ENCODE measurements around the gene C2orf69.
"Not testable (repeated sequence)": the region's sequence is repeated elsewhere in the genome, so short reads cannot be mapped to it uniquely, and the experiment has no call there.

C2orf69 gene, protein sequence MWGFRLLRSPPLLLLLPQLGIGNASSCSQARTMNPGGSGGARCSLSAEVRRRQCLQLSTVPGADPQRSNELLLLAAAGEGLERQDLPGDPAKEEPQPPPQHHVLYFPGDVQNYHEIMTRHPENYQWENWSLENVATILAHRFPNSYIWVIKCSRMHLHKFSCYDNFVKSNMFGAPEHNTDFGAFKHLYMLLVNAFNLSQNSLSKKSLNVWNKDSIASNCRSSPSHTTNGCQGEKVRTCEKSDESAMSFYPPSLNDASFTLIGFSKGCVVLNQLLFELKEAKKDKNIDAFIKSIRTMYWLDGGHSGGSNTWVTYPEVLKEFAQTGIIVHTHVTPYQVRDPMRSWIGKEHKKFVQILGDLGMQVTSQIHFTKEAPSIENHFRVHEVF

DNA sequence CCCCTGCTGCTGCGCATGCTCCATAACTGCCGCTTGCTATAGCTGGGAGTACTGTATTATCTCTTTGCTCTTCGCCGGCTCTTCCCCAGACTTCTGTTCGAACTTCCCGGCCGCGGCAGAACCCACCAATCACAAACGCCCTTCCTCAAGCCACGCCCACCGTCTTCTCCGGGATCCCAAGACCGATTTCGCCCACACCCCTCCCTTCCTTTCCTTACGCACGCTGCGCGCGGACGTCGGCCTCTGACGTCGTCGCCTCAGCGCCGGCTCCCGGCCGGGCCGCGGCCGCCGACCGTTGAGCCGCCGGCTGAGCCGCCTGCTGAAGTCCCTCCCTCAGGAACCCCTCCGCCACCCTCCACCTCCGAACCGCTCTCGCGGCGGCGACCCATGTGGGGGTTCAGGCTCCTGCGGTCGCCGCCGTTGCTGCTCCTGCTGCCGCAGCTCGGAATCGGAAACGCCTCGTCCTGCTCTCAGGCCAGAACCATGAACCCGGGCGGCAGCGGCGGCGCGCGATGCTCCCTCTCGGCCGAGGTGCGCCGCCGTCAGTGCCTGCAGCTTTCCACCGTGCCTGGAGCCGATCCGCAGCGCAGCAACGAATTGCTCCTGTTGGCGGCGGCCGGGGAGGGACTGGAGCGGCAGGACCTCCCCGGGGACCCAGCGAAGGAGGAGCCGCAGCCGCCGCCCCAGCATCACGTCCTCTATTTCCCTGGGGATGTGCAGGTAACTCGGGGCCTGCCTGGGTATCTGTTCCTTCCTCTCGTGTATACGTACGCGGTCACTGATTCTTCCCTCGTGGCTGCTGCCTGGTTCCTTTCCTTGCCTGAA is at the start of gene C2orf69:
TSS of gene C2orf69 (plus strand) at position 242 of the 825 bp plus-strand sequence. CDS start at position 388, 146 bp downstream.
- DNase-seq (ENCODE audit: low read depth), result peak; percentile 86

DNA sequence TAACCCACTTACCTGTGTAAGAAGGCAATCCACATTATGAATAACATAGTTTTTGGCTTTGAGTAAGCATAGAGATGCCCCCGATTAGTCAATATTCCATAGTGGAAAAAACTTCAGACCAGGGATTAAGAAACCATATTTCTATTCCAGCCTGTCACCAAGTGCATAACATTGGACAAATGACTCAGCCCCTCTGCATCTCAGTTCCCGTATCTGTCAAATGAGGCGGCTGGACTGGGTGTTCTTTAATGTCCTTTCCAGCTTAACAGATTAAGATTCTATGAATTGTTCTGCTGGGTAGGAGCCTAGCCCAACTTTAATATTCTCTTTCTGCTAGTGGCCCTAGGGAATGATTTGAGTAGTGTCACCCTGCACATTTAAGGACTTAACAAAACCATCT is 48.3 kb upstream of the C2orf69 start:
- DNase-seq (ENCODE audit: low read depth), result no peak

DNA sequence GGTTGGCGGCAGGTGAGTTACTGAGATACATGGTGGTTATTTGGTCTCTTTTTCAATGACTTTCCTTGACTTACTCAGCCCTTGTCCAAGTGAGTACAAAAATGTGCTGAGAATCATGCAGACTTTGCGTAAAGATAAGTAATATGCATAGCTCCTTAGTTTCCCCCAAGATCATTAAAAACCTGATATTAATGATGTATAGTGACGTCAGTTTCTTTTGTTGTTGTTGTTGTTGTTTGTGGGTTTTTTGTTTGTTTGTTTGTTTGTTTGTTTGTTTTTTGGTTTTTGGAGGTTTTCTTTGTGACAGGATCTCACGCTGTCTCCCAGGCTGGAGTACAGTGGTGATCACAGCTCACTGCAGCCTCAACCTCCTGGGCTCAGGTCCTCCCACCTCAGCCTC is 45.2 kb upstream of the C2orf69 start:
- DNase-seq (ENCODE audit: low read depth), result no peak

DNA sequence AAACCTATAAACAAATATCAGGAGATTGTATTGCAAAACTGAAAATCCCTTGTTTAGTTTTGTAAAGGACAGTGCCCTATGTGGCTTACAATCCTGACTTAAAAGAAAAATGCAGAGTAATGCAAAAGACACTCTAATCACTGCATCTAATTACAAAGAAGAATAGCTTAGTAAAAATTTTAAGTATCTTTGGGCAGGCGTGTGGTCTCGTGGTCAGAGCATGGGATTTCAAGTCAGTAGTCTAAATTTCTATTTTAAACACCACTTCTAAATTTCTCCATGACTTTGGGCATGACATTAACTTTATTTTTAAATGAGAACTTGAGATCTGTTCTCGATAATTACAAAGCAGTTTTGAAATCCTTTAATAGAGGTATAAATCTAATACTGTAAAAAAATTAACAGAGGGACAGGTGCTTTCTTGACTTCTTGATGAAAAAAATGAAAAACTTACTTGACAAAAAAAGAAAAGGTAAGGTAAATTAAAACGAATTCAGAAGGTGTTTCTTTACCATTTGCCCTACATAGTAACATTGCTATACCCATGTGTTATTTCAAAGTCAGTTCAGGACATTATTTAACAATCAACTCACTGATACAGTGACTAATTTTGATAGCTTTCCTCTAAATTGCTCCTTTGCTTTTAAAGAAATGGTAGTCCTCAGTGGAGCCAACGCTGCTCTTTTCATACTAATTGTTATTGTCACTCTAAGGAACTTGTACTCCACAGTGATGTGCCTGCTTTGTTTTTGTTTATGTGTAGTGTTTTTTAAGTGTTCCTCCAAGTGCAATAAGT is 42.5 kb upstream of the C2orf69 start:
- no peak for DNase-seq (ENCODE audit: low read depth)

DNA sequence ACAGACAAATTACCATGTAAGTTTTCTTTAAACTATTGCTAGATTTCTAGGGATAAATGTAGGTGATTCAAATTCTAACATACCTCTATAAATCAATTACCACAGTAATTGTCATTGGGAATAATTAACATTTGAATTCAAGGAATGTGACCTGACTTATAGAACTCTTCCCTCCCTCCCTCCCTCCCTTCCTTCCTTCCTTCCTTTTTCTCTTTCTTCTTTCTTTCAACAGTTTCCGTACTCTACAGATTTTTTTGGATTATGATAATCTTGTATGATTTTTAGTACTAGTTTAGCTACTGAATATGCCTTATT is 41.9 kb upstream of the C2orf69 start:
- no peak for DNase-seq (ENCODE audit: low read depth)

DNA sequence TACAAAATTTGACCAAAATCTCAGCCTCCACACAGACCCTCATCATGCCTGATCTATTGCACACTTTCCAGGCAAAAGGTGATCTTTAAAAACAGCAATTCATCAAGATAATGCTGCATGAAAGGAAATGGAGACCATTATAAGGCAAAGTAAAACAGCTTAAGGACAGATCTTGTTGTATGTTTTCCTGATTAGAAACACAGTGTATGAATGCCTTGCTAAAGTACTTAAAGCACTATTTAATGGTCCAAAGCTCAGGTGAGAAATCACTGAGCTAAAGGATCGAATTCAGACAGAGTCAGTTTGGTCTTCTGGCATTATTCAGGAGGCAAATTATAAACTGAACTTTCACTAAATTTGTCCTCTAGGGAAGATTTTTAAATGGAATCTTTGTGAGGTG is 41.4 kb upstream of the C2orf69 start:
- no peak for DNase-seq (ENCODE audit: low read depth)

DNA sequence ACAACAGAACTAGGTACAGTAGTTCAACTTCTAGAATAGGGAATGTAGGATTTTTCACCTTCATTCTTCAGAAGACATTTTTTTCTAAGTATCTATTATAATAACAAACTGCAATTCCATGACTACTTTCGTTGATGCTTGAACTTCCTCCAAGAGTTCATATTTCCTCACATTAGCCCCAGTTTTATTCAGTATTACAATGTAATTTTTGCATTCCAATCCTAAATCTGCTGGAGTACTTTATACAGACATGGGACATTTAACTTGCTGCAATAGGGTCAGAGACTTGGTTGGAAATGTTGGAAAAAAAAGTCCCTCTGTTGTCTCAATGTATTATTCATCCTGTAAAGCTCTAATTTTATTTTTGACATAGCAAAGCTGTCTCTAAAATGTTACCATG is 40.5 kb upstream of the C2orf69 start:
- no peak for DNase-seq (ENCODE audit: low read depth)

DNA sequence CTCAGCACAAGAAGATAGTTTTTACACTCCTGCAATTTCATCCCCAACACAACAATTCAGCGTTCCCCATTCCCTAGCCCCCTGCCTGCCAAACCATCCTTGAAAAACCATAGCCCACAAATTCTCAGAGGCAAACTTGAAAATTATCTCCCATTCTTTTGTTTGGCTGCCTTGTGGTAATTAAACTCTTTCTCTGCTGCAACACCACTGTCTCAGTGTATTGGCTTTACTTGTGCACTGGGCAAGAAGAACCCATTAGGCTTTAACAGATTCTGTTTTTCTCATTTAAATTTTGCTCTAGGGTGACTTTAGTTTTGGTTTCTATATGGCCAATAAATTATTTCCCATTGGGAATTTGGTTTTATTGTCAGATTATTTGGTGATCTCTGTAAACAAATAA is 36.9 kb upstream of the C2orf69 start:
- no peak for DNase-seq (ENCODE audit: low read depth)

DNA sequence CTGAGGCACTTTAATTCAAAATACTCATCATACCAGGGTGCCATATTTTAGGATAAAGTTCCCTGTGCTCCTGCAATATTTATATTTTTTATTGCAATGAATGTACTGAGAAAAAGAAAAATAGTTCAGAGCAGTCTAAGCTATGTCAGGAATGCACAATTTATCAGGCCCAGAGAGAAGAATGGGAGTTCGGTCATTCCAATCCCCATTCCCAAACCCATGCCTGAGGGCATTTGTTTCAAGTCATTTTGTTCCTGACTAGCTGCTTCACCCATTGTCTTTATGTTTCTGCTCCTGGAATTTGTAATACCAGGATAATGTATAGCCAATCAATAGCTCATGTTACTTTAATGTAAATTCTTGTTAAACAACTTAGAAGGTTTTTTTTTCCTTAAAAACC is 35.7 kb upstream of the C2orf69 start:
- no peak for DNase-seq (ENCODE audit: low read depth)

DNA sequence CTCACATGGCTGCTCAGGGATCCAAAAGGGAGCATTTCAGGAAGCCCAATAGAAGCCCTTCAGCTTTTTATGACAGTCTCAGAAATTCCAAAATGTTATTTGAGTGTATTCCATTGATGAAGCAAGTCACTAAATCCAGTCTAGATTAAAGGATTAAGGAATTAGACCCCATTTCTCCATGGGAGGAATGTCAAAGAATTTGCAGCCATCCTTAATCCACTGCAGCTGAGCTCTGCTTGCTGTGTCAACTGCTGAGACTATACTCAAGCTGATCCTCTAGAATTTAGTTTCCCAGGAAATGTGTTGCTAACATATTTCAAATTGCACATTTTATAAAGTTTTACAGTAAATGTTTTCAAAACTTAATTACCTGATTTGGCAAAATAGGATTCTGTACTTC is 28.4 kb upstream of the C2orf69 start:
- DNase-seq (ENCODE audit: low read depth), result no peak

DNA sequence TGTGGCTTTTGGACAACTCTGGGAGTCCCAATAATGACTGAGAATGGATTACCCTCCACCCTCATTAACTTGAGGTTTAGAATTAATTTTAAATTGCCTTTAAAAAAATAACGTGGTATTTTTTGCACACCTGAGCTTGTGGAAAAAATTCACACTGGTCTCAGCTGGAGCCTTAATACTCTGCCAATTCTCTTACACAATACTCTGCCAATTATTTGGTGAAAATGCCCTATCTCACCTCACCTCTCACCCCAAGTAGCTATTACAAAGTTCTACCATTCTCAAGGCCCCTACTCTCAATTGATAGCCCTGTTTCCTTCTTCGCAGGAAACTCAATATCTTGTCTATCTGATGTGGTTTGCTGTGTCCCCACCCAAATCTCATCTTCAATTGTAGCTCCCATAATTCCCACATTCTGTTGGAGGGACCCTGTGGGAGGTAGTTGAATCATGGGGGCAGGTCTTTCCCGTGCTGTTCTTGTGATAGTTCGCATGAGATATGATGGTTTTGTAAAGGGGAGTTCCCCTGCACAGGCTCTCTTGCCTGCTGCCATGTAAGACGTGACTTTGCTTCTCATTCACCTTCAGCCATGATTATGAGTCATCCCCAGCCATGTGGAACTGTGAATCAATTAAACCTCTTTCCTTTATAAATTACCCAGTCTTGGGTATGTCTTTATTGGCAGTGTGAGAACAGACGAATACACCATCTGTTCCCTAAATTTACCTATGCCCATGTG is 27.4 kb upstream of the C2orf69 start:
- DNase-seq (ENCODE audit: low read depth), result no peak

DNA sequence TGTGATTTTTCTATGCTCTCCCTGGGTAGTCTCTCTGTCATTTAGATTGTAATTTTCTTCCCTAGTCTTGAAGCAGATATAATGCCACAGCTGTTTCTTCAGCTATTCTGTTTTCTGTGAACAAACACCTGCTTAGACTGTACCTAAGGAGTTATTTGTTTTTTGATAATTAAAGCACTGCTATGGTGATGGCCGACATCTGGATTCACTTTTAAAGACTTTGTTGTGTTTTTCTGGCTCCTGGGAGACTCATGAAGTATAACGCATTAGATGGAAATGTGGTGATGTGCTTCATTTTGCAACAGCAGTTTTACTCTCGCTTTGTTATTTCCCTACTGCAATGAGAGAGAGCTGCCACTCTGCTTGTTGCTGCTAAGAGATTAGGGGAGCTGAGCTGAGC is 15.7 kb upstream of the C2orf69 start:
- no peak for DNase-seq (ENCODE audit: low read depth)

DNA sequence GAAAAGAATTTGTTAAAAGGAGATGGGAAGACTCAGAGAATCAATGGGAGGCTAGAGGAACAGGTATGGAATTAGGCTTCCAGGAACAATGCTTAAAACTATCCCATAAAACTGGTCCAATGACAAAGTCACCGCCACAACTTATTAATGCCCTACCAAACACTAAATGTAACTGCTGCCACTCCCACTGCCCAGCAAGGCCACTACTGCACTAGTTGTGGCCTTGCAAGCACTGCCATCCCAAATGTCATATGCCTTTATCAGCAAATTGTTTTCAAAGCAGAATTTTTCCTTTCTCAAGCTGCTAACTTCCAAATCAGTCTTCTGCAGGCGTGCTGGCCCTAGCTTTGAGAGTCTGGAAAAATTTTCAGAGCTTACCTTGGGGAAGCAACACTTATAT is 14.5 kb upstream of the C2orf69 start:
- DNase-seq (ENCODE audit: low read depth), result no peak

DNA sequence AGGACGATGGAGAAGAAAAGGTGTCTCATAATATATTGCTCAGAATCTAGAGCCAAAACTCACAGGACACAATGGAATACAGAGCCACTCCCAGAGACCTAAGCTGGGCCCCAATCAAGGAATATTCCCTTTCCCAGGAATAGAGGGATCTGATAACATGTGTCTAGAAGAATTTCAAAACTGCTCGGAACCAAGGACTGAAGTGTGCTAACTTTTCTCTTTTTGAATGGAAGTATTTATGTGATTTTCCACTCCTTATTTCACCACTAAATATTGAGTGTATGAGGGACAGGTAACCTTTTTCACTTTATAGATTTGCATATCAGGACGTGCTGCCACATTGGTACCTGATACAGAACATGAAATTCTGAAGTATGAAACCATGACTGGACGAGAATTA is 9.2 kb upstream of the C2orf69 start:
- no peak for DNase-seq (ENCODE audit: low read depth)

DNA sequence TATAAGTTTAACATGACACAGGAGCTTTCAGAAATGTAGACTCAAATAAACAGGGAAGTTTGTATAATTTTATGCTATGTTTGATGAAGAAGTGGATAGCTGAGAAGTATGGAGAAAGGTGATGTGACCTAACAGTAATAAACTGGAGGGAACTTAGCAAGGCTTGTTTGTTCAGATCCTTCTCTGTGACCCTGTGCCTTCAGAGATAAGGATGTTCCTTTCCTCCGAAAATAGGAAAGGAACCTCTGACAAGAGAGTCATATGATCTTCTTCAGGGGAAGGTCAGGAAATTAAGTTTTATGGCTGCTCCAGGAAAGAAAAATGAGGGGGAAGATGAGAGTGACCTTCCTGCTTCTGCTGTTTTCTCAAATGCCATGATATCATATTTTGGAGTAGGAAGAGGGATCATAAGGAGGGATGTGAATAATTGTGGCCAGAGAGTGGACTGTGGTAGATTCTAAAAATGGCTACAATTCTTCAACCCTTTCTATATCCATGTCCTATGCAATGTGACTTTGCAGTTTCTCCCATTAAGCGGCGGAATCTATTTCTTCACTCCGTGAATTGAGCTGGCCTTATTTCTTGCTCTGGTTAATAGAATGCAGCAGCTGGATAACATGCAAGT is 8.5 kb upstream of the C2orf69 start:
- DNase-seq (ENCODE audit: low read depth), result no peak

DNA sequence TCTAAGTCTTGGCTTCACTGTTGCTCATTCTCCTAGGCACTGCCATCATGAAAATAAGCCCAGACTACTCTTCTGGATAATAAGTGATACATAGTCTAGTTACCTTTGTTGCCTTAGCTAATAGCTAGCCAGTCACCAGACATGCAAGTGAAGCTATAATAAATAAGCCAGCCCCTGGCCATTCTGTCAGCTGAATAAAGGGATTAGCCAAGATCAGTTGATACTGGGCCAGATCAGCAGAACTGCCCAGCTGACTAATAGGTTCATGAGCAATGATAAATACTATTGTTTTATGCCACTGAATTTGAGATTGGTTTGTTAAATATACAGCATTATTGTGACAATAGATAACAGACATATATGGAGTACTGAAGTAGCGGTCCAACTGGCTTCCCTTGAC is 8.0 kb upstream of the C2orf69 start:
- no peak for DNase-seq (ENCODE audit: low read depth)

DNA sequence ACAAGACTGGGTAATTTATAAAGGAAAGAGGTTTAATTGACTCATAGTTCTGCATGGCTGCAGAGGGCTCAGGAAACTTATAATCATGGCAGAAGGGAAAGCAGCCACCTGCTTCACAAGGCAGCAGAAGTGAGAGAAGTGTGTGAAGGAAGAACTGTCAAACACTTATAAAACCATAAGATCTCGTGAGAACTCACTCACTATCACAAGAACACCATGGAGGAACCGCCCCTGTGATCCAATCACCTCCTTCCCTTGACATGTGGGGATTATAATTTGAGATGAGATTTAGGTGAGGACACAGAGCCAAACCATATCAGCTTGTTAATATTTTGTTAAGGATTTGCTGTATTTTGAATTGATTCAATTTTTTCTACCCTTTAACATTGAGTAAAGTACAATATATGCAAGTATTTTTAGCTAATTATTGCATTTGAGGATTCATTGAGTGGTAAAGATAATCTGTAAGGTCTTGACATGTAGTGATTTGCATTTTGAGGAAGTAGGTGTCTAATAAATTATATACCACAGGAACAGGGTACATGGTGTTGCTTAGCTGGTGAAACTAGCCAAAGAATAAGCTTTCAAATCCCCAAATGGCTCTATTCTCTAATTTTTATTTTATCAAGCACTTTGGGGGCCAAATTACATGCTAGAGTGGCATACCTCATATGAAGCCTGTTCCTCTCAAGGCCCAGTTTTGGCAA is 3.9 kb upstream of the C2orf69 start:
- no peak for DNase-seq (ENCODE audit: low read depth)

DNA sequence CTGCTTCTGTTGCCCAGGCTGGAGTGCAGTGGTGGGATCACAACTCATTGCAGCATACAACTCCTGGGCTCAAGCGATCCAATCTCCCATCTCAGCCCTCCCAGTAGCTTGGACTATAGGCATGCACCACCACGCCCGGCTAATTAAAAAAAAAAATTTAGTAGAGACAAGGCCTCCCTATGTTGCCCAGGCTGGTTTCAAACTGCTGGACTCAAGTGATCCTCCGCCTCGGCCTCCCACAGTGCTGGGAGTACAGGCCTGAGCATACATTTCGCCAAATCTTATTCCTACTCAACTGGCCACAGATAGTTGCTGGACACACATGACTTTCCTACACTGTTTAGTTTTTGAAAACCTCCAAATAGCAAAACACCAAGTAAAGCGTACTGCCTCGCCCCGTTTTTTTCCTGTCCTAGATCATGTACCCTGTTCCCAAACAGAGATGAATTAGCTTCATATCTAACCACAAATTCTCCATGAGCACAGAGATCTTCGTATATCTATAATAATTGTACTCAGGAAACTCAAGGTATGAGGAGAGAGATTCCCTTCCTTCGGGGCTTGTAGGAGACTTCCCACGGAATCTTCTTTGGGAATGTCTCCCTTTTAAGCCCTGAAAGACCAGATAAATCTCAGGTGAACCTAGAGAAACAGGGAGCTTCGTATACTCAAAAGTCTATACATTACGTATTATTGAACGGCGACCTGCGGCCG is 598 bp upstream of the C2orf69 start:
- no peak for DNase-seq (ENCODE audit: low read depth)

DNA sequence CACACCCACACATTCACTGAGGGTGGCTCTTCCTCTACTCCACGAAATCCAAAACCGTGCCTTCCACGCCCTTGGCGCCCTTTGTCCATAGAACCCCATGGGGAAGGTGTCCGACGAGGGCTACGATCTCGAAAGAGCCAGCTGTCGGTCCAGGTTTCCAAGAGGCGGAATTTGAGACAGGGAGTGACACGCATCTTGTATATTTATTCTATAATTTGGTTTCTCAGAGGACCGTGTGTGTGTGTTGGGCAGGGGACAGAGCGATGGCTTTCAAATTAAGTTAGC is 726 bp downstream of the C2orf69 start:
- no peak for DNase-seq (ENCODE audit: low read depth)

DNA sequence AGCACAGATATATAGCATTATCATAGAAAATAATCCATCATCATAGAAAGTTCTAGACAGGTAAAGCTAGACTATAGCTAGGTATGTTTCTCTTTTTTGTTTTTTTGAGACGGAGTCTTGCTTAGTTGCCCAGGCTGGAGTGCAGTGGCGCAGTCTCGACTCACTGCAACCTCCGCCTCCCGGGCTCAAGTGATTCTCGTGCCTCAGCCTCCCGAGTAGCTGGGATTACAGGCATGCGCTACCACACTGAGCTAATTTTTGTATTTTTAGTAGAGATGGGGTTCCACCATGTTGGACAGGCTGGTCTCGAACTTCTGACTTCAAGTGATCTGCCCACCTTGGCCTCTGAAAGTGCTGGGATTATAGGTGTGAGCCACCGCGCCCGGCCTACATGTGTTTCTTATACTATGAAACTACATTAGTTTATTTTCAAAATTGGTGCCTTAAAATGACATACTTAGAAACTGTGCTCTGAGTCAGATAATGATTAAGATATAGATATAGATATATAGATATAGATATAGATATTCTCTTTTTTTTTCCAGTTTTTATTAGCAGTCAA is 1.5 kb downstream of the C2orf69 start:
- DNase-seq (ENCODE audit: low read depth), result not testable (repeated sequence)

Data from activated T-cell treated with anti-CD3 and anti-CD28 coated beads for 1 hour (primary cell).